GM19239 (cell line): Measurements from ENCODE around the gene FOXD4L6.
"Not testable (repeated sequence)": the region's sequence is repeated elsewhere in the genome, so short reads cannot be mapped to it uniquely, and the experiment has no call there.

Experiments used
- DNase-seq: peaks from one replicate; pipeline ENCODE4 v3.0.0; 2011; ENCODE audit warnings: low spot score; ENCODE audit not compliant: insufficient read length
- FAIRE-seq: peaks from 2 replicates; lab custom pipeline; 2011; peaks lifted over from hg19 to GRCh38; lab: Jason Lieb, UNC

The FOXD4L6 gene

DNA sequence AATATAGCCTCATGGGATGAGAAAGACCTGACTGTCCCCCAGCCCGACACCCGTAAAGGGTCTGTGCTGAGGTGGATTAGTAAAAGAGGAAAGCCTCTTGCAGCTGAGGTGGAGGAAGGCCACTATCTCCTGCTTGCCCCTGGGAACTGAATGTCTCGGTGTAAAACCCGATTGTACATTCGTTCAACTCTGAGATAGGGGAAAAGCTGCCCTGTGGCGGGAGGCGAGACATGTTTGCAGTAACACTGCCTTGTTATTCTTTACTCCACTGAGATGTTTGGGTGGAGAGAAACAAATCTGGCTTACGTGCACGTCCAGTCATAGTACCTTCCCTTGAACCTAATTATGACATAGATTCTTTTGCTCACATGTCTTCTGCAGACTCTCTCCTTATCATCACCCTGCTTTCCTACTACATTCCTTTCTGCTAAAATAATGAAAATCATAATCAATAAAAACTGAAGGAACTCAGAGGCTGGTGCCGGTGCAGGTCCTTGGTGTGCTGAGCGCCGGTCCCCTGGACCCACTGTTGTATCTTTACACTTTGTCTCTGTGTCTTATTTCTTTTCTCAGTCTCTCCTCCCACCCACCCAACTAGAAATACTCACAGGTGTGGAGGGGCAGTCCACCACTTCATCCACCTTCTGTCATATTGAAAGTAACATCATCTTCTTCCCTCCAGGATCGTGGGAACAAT lies 22.8 kb downstream of the FOXD4L6 start:
- not testable (repeated sequence) for FAIRE-seq, DNase-seq

DNA sequence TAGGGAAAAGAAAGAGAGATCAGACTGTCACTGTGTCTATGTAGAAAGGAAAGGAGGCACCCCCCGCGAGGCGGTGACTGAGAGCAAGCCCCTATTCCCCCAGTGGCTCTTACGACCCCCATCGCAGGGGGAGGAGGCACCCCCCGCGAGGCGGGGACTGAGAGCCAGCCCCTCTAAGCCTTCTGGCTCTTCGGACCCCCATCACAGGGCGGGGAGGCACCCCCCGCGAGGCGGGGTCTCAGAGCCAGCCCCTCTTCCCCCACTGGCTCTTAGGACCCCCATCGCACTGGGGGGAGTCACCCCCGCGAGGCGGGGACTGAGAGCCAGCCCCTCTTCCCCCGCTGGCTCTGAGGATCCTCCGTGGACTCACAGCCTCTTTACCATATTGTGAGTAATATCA lies 23.9 kb downstream of the FOXD4L6 start:
- not testable (repeated sequence) for FAIRE-seq, DNase-seq

DNA sequence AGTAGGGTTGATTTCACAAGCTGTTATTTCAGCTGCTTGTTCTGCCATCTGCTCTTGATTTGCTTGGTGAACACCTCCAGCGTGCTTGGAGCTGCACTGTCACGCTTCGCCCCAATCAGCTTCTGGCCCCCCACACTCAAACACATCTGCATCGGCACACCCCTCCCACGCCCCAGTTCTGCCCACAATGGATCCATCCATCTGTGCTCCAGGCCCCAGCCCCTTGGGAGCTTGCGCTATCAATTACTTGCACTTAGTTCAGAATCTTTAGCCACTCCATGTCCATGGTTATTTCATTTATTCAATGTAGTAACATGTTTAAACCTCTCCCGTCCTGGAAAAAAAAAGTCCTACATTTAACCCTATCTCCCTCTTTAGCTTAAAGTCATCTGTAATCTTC lies 28.0 kb downstream of the FOXD4L6 start:
- DNase-seq, FAIRE-seq: not testable (repeated sequence)

DNA sequence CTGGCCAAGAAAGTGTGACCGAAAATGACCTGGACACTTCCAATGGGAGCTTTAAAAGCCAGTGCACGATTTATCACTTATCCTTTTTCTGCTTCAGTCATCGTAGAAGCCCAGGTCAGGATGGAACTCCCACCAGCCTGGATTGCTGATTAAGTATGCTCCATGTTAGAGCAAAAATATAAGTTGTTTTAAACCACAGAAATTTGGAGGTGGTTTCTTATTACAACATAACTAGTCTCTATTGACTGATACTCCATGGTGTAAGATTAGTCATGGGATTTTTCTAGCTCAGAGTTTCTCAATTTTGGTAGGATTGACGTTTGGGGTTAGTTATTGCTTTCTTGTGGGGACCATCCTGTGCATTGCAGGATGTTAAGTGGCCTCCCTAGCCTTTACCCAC lies 29.7 kb downstream of the FOXD4L6 start:
- not testable (repeated sequence) for FAIRE-seq, DNase-seq

DNA sequence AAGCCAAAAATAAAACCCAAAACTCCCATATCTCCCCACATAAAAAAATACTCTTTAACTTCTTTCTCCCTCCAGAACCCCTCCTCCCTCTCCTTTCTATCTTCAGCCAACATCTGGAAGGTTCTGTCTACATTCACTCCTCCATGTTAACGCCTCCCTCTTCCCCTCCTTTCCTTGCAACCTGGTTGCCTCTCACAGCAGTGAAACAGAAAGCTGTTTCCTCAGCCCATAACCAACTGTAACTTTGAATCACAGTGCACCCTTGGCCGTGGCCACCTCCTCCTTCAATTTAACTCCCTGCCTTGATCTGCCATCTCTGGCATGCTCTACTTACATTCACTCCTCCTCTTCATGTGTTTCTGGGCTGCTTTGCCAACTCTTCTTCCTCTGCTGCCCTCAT lies 33.4 kb downstream of the FOXD4L6 start:
- FAIRE-seq = not testable (repeated sequence)

DNA sequence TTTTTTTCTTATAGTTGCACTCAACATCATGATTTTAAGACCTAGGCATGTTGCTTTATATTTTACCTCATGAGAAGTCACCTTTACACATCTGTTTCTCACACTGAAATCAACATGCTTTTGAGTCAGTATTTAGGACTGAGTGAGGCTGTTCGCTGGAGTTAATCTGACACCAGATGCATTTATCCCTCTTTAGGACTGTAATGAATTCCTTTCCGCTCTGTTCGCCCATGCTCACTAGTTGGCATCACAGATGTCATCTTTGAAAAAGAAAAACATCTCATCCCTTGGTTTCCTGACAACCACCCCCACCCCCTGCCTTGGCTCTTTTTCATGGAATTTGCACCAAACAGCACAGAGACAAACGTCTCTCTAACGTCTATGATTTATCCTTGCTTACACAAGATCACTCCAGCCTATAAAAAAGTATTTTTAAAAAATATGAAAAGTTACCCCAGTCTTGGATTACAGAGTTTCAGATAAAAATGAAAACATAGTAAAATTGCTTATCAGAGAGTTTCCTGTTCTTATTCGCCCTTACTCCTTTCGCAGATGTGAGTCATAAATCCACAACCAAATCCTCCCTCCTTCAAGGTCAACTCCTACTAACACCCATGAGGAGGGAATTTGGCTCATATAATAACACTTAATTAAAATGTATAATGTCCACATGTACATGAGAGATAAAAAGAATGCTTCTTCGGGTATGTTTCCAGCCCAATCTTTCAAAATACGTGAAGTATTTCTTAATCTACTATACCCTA lies 34.3 kb downstream of the FOXD4L6 start:
- DNase-seq, FAIRE-seq: not testable (repeated sequence)

More for the DNA sequence above, 33.4 kb downstream of the FOXD4L6 start:
- DNase-seq = not testable (repeated sequence)

DNA sequence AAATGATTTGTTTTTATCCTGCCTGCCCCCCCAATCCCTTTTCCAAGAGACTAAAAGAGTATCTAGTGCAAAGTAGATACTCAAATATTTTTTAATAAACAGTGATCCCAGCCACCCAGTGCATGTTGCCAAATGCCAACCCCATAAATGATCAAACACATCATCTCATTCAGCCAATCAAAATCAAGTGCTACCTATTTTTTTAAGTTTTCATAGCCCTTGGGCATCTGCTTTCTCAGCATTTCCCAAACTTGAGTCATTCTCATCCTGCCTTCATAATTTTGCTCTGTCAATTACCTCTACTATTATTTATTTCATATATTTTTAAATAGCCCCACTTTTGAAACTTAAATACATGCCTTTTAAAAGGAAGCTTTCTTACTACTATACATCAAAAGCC lies 37.6 kb downstream of the FOXD4L6 start:
- not testable (repeated sequence) for FAIRE-seq, DNase-seq

DNA sequence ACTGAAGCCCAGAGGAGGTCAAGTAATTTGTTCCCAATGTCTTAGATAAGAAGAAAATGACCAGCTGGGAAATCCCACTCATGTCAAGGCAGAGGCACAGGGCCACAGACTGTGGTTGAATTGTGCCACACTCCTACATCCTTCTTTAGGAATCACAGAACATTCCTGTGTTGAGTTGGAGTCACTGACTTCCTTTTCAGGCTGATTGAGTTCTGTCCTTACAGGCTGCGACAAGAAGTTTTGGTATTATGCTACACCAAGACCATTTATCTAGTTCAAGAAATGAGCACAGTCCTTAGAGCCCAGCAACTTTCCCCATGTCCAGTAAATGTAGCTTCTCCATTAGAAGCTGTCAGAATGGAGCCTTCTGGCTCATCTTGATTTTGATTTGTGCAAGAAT lies 38.1 kb downstream of the FOXD4L6 start:
- DNase-seq, FAIRE-seq: not testable (repeated sequence)

DNA sequence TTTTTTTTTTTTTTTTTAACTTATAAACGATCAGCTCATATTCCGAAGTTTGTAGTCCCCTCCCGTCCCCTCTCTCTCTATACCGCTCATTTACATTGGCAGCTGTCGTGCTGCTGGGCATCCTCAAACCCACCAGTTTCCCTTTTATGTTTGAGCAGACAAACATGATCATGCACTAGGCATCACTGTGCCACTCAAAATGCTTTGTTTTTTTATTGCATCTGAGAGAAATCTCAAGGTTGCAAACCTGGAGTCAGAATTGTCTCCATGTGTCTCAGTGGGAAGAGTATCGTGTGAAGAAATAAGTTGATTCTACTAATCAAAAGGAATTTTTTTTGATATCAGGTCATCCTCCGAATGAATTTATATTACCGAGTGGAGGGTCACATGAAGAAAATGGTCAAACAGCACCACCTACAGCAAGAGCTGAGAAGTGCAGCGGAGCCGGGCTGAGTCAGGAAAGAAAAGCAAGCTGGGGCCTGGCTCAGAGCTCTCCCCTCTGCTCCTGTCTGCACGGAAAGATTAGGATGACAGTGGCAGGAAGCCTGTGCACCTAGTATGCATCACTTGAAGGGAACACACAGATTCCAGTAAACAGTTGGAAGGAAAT lies 39.9 kb downstream of the FOXD4L6 start:
- FAIRE-seq, DNase-seq: not testable (repeated sequence)

DNA sequence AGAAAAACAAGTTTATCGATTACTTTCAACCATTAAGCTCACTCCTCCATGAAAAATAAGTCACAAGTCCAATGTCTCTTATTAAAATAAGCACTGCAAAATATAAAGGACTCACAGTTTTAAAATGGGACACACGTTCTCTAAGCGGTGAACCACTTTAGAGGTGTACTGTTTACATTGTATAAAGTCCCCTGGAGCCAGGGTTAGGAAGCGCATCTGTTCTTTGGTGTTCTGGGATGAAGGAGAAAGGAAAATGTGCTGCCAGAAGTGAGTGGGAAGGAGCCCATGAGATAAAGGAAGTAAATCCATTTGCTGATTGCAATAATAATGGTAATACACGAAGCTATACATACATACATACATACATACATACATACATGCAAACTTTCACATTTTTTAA lies 40.6 kb downstream of the FOXD4L6 start:
- not testable (repeated sequence) for DNase-seq, FAIRE-seq

DNA sequence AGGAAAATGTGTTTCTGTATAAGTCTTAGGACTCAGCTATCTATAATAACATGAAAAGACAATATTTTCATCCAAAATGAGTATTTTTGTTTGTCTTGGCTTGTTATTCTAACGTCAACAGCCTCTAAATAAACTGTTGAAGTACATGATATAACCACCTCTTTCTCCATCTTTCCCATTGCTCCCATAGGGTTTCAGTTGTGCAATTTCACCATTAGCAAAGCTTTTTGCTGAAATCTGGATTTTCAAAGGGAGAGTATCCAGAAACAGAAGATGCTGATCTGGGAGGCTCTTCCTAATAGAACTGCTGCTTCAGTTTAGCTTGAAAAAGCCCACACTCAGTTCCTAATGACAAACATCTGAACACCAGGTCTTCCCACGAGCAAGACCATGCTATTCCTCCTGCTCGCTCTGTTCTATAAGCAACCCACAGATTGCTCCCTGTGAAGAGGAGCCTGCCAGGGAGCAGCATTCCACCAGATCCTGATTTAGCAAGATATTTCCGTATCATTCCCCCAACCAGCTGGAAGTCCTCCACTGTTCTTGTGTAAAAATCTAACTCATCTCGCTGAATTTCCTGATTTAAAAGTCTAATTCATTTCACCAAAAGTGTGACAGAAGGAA lies 41.2 kb downstream of the FOXD4L6 start:
- not testable (repeated sequence) for DNase-seq, FAIRE-seq

DNA sequence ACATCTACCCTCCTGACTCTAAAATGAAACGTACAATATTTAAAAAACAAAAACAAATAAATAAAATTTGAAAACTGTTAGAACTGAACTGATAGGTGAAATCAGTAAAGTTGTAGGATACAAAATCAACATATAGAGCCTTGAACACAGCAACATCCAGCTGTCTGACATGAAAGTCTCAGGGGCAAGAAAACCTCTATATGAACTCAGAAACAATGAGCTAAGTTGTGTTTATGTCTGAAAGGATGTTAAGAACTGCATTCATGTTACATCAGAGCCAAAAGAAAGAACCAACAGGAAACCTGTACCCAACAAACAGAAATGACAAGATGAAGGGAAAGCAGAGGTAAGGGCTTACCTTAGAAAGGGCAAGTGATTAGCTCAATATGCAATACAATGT lies 41.8 kb downstream of the FOXD4L6 start:
- not testable (repeated sequence) for DNase-seq, FAIRE-seq

DNA sequence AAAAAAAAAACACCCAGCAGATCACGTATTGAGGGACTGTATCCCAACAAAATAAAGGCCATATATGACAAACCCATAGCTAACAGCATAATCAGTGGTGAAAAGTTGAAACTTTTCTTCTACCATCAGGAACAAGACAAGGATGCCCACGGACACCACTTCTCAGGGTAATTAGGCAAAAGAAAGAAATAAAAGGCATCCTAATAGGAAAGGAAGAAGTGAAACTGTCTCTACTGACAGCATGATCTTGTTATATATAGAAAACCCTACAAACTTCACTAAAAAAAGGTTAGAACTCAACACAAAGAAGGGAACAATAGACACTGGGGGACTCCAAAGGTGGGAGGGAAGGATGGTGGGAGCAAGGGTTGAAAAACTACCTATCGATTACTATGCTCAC lies 42.3 kb downstream of the FOXD4L6 start:
- not testable (repeated sequence) for DNase-seq, FAIRE-seq

DNA sequence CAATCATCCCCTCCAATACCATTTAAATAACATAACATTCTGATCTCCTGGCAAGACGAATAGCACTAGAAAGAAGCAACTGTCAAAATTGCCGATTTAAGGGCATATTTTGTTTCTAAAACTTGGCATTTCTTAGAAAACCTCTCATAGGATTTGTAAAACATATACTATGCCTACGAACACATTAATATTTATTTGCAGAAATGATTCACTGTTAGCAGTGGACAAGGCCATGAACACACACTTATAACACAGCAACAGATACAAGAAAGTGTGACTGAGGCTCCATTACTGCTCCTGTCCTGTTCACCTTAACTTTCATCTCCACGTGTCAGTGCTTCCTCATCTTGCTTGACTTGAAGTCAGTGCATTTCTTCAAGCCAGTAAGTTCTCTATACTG lies 46.1 kb downstream of the FOXD4L6 start:
- FAIRE-seq, DNase-seq: not testable (repeated sequence)

DNA sequence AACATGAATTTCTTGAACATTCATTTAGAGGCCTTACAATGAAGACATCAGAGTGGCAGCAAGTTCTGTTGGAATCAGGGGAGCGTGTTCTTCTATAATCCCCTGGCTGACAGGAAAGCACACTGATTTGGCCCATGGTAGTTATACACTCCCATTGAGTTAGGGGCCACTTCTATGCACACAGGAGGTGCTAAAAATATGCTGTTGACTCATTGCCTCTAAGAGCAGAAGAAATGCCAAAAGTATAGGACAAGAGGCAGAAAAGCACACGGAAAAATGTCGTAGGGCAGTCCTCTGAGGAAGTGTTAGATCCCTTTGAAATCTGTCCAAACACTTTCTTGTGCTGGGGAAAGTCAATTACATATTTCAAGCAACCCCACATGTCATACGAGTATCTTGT lies 49.0 kb downstream of the FOXD4L6 start:
- not testable (repeated sequence) for FAIRE-seq, DNase-seq

DNA sequence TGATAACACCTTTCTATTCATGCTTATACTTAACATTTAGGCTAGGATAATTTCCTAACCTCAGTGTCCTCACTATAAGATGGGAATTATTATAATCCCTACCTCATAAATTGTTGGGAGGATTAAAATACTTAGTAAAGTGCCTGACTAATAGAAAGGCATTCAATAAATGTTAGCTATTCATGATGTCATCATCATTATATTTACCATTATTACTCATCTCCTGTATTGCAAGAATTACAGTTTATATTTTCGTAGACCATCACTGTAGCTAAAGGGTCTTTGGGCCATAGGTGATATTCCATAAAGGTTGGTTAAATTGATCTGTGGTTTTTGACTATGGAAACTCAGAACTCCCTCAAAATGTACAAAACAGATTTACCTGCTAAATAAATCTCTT lies 50.9 kb downstream of the FOXD4L6 start:
- not testable (repeated sequence) for DNase-seq, FAIRE-seq
